ENCODE measurements around the gene PECR. TPM values are rescaled to one million over a fixed set of nuclear protein-coding genes. Genes with fewer than 3 reads are reported as not detected.
"Not testable (repeated sequence)": the region's sequence is repeated elsewhere in the genome, so short reads cannot be mapped to it uniquely, and the experiment has no call there.

The PECR gene
- total RNA-seq, 1 donor from 2014 or later: 6.6 TPM

DNA sequence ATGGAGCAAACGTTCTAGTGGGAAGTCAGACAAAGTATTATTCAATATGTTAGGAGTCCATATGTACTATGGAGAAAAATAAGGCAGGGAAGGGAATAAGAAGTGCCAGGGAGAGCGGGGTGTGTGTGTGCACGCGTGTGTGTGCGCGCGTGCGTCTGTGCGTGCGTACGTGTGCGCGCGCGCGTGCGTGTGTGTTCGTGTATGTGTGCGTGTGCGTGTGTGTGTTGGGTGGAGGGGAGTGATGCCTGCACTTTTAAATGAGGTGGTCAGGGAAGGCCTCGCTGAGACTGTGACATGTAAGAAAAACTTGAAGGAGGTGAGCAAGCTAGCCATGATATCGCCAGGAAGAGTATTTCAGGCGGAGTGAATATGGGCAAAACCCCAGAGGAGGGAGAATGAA, 66.6 kb downstream of the PECR start:
- peaks cover 13% of the 10 kb centered on the region for H3K4me1 Mint-ChIP-seq (ENCODE audit: low read depth)
- no peaks in the 10 kb centered on the region for H3K36me3 Mint-ChIP-seq (ENCODE audit: low read depth)
- DNase-seq (ENCODE audit: low spot score): no peak
- H3K27ac Mint-ChIP-seq (ENCODE audit: unreplicated experiment): no peak overlapping the region
- no peak overlapping the region for H3K4me3 Mint-ChIP-seq (ENCODE audit: unreplicated experiment)
- TF ChIP-seq, protein P1, sequence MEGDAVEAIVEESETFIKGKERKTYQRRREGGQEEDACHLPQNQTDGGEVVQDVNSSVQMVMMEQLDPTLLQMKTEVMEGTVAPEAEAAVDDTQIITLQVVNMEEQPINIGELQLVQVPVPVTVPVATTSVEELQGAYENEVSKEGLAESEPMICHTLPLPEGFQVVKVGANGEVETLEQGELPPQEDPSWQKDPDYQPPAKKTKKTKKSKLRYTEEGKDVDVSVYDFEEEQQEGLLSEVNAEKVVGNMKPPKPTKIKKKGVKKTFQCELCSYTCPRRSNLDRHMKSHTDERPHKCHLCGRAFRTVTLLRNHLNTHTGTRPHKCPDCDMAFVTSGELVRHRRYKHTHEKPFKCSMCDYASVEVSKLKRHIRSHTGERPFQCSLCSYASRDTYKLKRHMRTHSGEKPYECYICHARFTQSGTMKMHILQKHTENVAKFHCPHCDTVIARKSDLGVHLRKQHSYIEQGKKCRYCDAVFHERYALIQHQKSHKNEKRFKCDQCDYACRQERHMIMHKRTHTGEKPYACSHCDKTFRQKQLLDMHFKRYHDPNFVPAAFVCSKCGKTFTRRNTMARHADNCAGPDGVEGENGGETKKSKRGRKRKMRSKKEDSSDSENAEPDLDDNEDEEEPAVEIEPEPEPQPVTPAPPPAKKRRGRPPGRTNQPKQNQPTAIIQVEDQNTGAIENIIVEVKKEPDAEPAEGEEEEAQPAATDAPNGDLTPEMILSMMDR (IDR thresholded peaks at IDR 0.05): no peak
- H3K9me3 Mint-ChIP-seq (ENCODE audit: low read depth): no peaks in the 10 kb centered on the region
- no peaks in the 10 kb centered on the region for H3K27me3 Mint-ChIP-seq (ENCODE audit: low read depth)

DNA sequence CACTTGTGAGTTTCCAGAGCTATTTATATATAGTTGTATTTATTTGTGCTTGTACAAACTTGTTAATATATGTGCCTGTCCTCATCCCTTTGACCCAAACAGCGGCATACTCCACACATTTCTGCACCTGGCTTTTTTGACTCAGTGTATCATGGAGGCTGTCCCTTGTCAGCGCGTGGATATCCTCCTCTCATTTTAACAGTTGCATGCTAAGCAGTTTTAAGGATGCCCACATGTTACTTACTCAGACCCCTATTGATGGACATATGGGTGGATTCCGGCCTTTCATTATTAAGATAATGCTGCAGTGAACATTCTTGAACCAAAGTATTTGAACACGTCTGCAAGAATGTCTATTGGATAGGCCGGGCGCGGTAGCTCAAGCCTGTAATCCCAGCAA, 67.6 kb downstream of the PECR start:
- no peaks in the 10 kb centered on the region for H3K9me3 Mint-ChIP-seq (ENCODE audit: low read depth)
- H3K4me1 Mint-ChIP-seq (ENCODE audit: low read depth): peaks cover 13% of the 10 kb centered on the region
- H3K36me3 Mint-ChIP-seq (ENCODE audit: low read depth): no peaks in the 10 kb centered on the region
- no peak overlapping the region for H3K27ac Mint-ChIP-seq (ENCODE audit: unreplicated experiment)
- DNase-seq (ENCODE audit: low spot score): no peak
- TF ChIP-seq, protein P1 (IDR thresholded peaks at IDR 0.05): no peak
- H3K4me3 Mint-ChIP-seq (ENCODE audit: unreplicated experiment): peak overlapping the region; percentile 7
- no peaks in the 10 kb centered on the region for H3K27me3 Mint-ChIP-seq (ENCODE audit: low read depth)

DNA sequence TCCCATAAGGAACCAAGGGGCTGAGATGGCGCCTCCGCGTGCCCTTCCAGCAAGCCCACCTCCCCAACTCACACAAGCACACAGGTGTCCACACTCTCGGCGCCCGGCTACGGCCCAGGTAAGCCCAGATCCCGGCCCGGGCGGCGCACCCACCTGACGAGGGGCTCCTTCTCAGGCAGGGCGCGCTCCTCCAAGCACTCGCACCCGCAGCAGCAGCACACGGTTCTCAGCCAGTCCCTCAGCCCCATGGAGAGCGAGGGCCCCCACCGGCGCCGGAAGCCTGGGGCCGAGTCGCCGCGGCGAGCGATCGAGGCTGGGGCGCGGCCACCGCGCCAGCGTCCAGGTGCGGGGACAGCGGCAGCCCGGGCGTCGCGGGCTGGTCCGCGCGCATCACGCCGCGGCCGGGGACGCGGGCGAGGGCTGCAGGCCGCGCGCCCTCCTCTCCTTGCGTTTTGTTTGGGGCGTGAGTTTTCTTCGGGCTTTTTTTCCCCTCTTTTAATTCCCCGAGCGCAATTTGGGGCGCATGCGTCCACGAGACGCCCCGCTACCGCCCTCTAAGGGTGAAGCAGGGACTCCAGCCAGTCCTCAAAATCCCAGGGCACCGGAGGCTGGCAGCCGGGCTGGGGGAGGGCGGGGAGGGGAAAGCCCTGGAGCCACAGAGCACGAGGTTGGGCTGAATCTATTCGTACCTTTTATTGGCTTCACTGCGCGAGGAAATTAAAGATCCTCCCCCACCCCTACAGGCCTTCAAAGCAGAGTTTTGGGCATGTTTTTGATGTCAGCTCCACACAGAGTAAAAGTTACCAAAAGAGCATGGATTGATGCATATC, 68.3 kb downstream of the PECR start, which contains the start of gene MREG:
TSS of gene MREG (minus strand) at position 472 of the 830 bp plus-strand sequence. CDS start at position 248, 224 bp downstream.
- no peaks in the 10 kb centered on the region for H3K27me3 Mint-ChIP-seq (ENCODE audit: low read depth)
- TF ChIP-seq, protein P1 (IDR thresholded peaks at IDR 0.05): peak; percentile 84
- H3K4me3 Mint-ChIP-seq (ENCODE audit: unreplicated experiment): peak within 1 kb of the TSS; percentile 79
- H3K9me3 Mint-ChIP-seq (ENCODE audit: low read depth): no peaks in the 10 kb centered on the region
- no peak for DNase-seq (ENCODE audit: low spot score)
- H3K27ac Mint-ChIP-seq (ENCODE audit: unreplicated experiment): no peak within 1 kb of the TSS
- H3K4me1 Mint-ChIP-seq (ENCODE audit: low read depth): peaks cover 13% of the 10 kb centered on the region
- no peaks in the 10 kb centered on the region for H3K36me3 Mint-ChIP-seq (ENCODE audit: low read depth)

DNA sequence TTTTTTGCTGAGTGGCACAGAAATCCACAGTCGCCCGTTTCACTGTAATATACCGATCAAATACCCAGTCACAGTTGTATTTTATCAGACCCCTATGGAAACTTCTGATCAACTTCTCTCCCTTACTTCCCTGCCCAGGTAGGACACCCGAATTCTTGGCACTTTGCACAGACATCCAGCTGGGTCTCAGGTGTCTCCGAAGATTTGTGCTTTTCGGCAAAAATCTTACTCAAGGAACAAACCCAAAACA, 68.9 kb downstream of the PECR start:
- H3K27me3 Mint-ChIP-seq (ENCODE audit: low read depth): no peaks in the 10 kb centered on the region
- no peaks in the 10 kb centered on the region for H3K36me3 Mint-ChIP-seq (ENCODE audit: low read depth)
- H3K4me1 Mint-ChIP-seq (ENCODE audit: low read depth): peaks cover 13% of the 10 kb centered on the region
- TF ChIP-seq, protein P1 (IDR thresholded peaks at IDR 0.05): no peak
- peak overlapping the region; percentile 79 for H3K4me3 Mint-ChIP-seq (ENCODE audit: unreplicated experiment)
- no peaks in the 10 kb centered on the region for H3K9me3 Mint-ChIP-seq (ENCODE audit: low read depth)
- DNase-seq (ENCODE audit: low spot score): no peak
- H3K27ac Mint-ChIP-seq (ENCODE audit: unreplicated experiment): no peak overlapping the region

DNA sequence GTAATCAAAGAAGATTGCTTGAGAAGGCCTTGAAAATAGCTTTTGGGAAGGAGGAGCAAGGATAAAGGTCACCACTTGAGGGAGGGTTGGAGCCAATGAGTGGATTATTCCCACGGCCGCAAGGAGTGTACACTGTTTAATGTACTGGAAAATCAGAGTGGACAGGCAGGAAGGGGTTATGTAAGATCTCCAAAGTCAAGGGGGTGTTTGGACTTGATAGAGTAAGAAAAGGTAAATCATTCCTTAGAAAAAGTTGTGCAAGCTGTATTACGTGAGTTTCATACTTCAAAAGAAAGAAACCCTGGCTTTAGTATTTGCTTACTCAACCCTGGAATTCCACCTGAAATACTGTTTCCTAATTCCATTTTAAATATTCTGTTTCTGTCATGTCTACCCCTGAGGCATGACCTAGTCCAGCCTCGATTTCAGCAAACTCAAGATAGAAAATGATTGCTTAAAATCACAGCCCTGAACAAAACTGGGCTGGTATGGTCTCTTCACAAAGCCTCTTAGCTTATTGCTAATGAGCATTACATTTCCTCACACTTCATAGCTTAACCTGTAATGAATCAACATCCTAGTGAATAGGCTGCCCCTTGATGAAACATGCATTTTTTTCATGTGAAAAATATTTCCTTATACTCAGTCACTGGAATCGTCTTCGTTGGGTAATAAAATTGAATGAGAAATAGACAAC, 69.3 kb downstream of the PECR start:
- TF ChIP-seq, protein P1 (IDR thresholded peaks at IDR 0.05): no peak
- no peaks in the 10 kb centered on the region for H3K36me3 Mint-ChIP-seq (ENCODE audit: low read depth)

DNA sequence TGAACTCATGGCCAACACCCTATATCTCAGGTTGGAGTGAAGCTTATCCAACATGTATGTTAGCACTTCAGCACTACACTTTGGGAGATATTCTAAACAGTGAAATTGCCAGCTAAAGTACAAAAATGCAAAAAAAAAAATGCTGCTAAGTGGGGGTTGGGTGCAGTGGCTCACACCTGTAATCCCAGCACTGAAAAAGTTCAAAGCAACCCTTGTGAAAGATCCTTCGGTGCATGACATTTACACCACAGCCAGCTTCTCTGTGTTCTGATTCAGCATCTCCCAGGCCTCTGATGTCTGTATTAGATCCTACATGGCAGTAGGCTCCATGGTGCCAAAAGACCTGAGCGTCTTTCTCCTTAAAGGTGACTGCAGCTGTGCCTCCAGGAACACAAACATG, 72.4 kb downstream of the PECR start:
- H3K27me3 Mint-ChIP-seq (ENCODE audit: low read depth); H3K9me3 Mint-ChIP-seq (ENCODE audit: low read depth); H3K4me3 Mint-ChIP-seq (ENCODE audit: unreplicated experiment); H3K36me3 Mint-ChIP-seq (ENCODE audit: low read depth); H3K27ac Mint-ChIP-seq (ENCODE audit: unreplicated experiment); DNase-seq (ENCODE audit: low spot score): not testable (repeated sequence)
- peaks cover 20% of the 10 kb centered on the region for H3K4me1 Mint-ChIP-seq (ENCODE audit: low read depth)

More for the DNA sequence above, 69.3 kb downstream of the PECR start:
- Mint-ChIP-seq H3K4me3 (ENCODE audit: unreplicated experiment) (peak overlapping the region; percentile 79), H3K27me3 (ENCODE audit: low read depth) (no peaks in the 10 kb centered on the region), H3K9me3 (ENCODE audit: low read depth) (no peaks in the 10 kb centered on the region), H3K4me1 (ENCODE audit: low read depth) (peaks cover 13% of the 10 kb centered on the region), H3K27ac (ENCODE audit: unreplicated experiment) (no peak overlapping the region)
- DNase-seq (ENCODE audit: low spot score): no peak

Data from chondrocyte (in vitro differentiated cells).